Esophagus (tissue), 2 donors: ENCODE measurements around the gene PROSER2. TPM values are rescaled to one million over a fixed set of nuclear protein-coding genes. Genes with fewer than 3 reads are reported as not detected.
"Not testable (repeated sequence)": the region's sequence is repeated elsewhere in the genome, so short reads cannot be mapped to it uniquely, and the experiment has no call there.

ENCODE experiments used
- H3K27ac ChIP-seq, 2 donors: one replicate each; pipeline ENCODE4 v1.5.1; 2013; ENCODE audit warnings: low read depth in 2 of 2, mild to moderate bottlenecking in 2 of 2, inconsistent platforms in 1 of 2, low read length in 1 of 2, moderate library complexity in 1 of 2
- H3K27me3 ChIP-seq, 2 donors: one replicate each; pipeline ENCODE4 v1.6.1; 2013; ENCODE audit warnings: low read length in 2 of 2, control low read depth in 1 of 2, mild to moderate bottlenecking in 1 of 2; ENCODE audit not compliant: insufficient read depth in 2 of 2, control insufficient read depth in 1 of 2
- H3K36me3 ChIP-seq, 2 donors: one replicate each; pipeline ENCODE4 v1.6.1; 2013; ENCODE audit warnings: low read length in 1 of 2; ENCODE audit not compliant: control insufficient read depth in 2 of 2, insufficient read depth in 2 of 2
- H3K4me1 ChIP-seq, 2 donors: one replicate each; pipeline ENCODE4 v1.6.1; 2013; ENCODE audit warnings: low read length in 1 of 2; ENCODE audit not compliant: control insufficient read depth in 2 of 2, insufficient read depth in 2 of 2
- H3K4me3 ChIP-seq, 2 donors: one replicate each; pipeline ENCODE4 v1.5.1; 2013; ENCODE audit warnings: low read length in 2 of 2, mild to moderate bottlenecking in 2 of 2, low read depth in 1 of 2, moderate library complexity in 1 of 2
- H3K9me3 ChIP-seq, 2 donors: one replicate each; pipeline ENCODE4 v1.6.1; 2013; ENCODE audit warnings: mild to moderate bottlenecking in 2 of 2, low read depth in 1 of 2, low read length in 1 of 2, moderate library complexity in 1 of 2; ENCODE audit not compliant: control insufficient read depth in 2 of 2, insufficient read depth in 1 of 2
- WGBS, 2 donors: extraction: QIAGEN DNeasy Blood & Tissue Kit; methylation state at CpG; one replicate each; pipeline ENCODE4 v1.1.7; 2013; 5-methylcytosine and 5-hydroxymethylcytosine counted together
- polyA plus RNA-seq, 2 donors: library from polyadenylated mRNA; stranded (reverse); fragments of 200-250 nt; gene quantifications; one replicate each; pipeline ENCODE4 v1.2.3, GENCODE V29; 2013
- donor health status: healthy with polysubstance abuse.
- donor health status: Bipolar disorder and iron deficiency.

PROSER2 gene
- polyA plus RNA-seq, 2 donors, result 5.2 to 6.8 TPM

DNA sequence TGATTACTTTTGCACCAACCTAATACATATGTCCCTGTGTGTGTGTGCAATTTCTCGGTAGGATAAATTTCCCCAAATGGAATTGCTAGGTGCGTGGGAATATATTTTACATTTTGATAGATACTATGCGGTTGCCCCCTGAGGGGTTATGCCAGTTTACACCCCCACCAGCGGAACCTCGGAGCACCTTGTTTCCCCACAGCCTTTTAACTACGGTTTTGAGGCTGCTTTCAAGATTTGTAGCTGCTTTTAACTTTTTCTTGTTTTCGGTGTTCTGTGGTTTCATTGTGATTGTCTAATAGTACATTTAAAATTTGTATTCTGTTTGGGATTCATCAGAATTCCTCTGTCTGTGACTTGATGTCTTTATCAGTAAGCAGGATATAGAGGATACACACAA, 22.0 kb downstream of the PROSER2 start:
- Histone ChIP-seq H3K9me3 (no peaks in the 10 kb centered on the region), H3K27me3 (no peaks in the 10 kb centered on the region), H3K4me3 (no peak overlapping the region), H3K27ac (no peak overlapping the region), H3K4me1 (no peaks in the 10 kb centered on the region), H3K36me3 (no peaks in the 10 kb centered on the region)
- 84 to 86% methylated on average over 7 of the region's 7 CpGs for WGBS, 2 donors

DNA sequence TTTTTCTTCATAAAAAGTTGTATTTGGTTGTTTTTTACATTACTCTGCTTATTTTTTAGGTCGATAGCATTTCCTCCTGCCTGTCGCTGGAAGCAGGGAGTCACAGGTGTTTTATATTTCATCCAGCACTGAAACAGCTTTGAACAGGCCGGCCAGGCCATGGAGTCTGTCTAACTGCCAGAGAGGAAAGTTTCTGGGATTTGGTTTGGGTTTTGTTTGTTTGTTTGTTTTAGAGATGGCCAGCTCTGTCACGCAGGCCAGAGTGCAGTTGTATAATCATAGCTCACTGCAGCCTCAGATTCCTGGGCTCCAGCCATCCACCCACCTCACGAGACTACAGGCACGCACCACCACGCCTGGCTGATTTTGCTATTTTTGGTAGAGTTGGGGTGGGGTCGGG, 23.4 kb downstream of the PROSER2 start:
- Histone ChIP-seq H3K4me1 (no peaks in the 10 kb centered on the region), H3K4me3 (no peak overlapping the region), H3K9me3 (no peaks in the 10 kb centered on the region), H3K27ac (no peak overlapping the region), H3K36me3 (no peaks in the 10 kb centered on the region), H3K27me3 (no peaks in the 10 kb centered on the region)
- 77 to 80% methylated on average over 8 of the region's 8 CpGs for WGBS, 2 donors

DNA sequence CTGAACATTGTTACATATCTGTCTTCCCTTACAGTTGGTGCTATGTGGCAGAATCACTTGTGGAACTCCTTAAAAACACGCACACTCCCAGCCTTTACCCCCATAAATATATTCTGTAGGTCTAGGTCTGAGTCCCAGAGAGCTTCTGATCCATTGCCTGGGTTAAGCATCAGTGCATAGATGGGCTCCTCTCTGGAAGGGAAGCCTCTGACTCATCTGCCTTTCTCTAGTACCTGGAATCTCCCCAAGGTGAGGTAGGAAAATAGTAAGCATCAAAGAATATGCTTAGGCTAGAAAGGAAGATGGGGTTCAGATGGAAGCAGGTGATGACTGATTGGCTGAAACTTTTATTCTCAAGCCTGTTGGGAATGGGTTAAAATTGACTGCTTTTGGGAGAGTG, 26.1 kb downstream of the PROSER2 start:
- Histone ChIP-seq H3K4me1 (no peaks in the 10 kb centered on the region), H3K27me3 (no peaks in the 10 kb centered on the region), H3K4me3 (no peak overlapping the region), H3K36me3 (no peaks in the 10 kb centered on the region), H3K9me3 (no peaks in the 10 kb centered on the region), H3K27ac (no peak overlapping the region)
- WGBS, 2 donors, result 78 to 98% methylated on average over 1 of the region's 1 CpG

DNA sequence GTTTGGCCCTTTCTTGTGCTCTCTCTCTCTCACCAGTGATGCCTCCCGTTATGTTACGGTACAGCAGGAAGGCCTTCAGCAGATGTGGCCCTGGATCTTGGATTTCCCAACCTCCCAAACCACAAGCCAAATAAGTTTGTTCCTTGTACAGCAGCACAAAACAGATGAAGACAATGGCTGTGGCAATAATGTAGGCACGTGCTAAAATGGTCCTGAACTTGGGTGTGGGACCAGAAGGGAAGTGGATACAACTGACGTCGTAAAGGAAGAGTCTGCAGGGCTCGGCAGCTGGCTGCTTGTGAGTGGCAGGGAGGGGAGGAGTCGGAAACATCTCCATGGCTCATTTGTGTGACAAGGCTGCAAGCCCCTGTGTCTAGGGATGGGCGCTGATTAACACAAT, 26.8 kb downstream of the PROSER2 start:
- Histone ChIP-seq H3K36me3 (no peaks in the 10 kb centered on the region), H3K4me1 (no peaks in the 10 kb centered on the region), H3K9me3 (no peaks in the 10 kb centered on the region), H3K27ac (no peak overlapping the region), H3K27me3 (no peaks in the 10 kb centered on the region), H3K4me3 (no peak overlapping the region)
- 83 to 87% methylated on average over 8 of the region's 8 CpGs for WGBS, 2 donors

DNA sequence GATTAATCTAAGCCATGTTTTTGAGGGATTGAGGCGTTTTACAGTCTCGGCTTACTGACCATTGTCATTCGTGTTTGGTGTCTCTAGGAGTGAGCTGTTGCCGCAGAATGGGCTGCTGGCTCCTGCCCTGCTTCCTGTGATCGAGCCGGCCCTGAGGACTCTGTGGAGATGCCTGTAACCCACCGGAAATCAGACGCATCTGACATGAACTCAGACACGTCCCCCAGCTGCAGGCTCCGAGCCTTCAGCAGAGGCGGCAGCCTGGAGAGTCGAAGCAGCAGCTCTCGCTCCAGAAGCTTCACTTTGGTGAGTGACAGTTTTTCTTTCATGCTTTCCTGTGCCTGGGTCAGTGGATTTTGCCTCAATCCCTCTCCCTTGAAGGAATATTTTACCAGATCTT, 28.8 kb downstream of the PROSER2 start:
- WGBS, 2 donors, result 88 to 91% methylated on average over 13 of the region's 13 CpGs

DNA sequence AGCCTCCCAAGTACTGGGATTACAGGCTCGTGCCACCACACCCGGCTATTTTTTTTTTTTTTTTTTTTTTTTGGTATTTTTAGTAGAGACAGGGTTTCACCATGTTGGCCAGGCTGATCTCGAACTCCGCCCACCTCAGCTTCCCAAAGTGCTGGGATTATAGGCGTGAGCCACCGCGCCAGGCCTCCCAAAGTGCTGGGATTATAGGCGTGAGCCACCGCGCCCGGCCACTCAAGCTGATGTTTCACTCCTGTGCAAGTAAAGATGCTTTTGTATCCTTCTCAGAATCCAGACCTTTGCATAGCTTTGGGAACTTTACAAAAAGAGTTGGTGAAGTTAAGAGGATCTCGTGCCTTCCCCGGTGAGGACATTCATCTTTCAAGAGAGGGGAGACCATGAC, 29.5 kb downstream of the PROSER2 start:
- H3K27me3 ChIP-seq, H3K9me3 ChIP-seq, H3K4me1 ChIP-seq, H3K27ac ChIP-seq, H3K36me3 ChIP-seq, H3K4me3 ChIP-seq: not testable (repeated sequence)
- WGBS, 2 donors, result 96 to 98% methylated on average over 13 of the region's 13 CpGs

More for the DNA sequence above, 28.8 kb downstream of the PROSER2 start:
- Histone ChIP-seq H3K4me1 (no peaks in the 10 kb centered on the region), H3K27me3 (no peaks in the 10 kb centered on the region), H3K27ac (no peak overlapping the region), H3K4me3 (no peak overlapping the region), H3K36me3 (no peaks in the 10 kb centered on the region), H3K9me3 (no peaks in the 10 kb centered on the region)

DNA sequence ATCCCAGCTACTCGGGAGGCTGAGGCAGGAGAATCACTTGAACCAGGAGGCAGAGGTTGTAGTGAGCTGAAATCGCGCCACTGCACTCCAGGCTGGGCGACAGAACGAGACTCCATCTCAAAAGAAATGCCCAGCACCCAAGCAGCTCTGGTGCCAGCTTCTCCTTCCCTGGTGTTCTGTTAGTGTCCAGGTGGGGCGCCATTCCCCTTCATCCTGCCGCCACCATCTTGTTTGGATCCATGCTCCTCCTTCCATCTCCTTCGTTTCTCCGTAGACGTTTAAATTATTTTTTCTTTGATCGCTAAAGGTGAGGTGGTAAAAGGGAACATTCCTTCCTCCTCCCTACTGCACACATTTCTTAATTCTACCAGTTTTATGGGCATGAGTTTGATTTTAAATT, 30.3 kb downstream of the PROSER2 start:
- H3K36me3 ChIP-seq, result no peaks in the 10 kb centered on the region
- 95 to 98% methylated on average over 11 of the region's 11 CpGs for WGBS, 2 donors
- no peaks in the 10 kb centered on the region for H3K4me1 ChIP-seq
- H3K27me3 ChIP-seq, result no peaks in the 10 kb centered on the region
- no peak overlapping the region for H3K27ac ChIP-seq
- H3K9me3 ChIP-seq, result no peaks in the 10 kb centered on the region
- no peak overlapping the region for H3K4me3 ChIP-seq

DNA sequence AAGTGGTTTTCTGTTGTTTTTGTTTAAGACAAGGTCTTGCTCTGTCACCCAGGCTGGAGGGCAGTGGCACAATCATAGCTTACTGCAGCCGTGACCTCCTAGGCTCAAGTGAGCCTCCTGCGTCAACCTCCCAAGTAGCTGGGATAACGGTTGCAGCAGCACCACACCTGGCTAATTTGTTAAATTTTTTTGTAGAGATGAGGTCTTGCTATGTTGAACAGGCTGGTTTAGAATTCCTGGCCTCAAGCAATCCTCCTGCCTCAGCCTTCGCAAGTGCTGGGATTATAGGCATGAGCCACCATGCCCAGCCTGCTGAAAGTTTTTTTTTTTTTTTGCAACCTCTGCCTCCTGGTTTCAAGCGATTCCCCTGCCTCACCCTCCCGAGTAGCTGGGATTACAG, 31.1 kb downstream of the PROSER2 start:
- 91 to 93% methylated on average over 6 of the region's 6 CpGs for WGBS, 2 donors
- Histone ChIP-seq H3K9me3 (no peaks in the 10 kb centered on the region), H3K4me3 (no peak overlapping the region), H3K27ac (no peak overlapping the region), H3K4me1 (no peaks in the 10 kb centered on the region), H3K27me3 (no peaks in the 10 kb centered on the region), H3K36me3 (no peaks in the 10 kb centered on the region)

DNA sequence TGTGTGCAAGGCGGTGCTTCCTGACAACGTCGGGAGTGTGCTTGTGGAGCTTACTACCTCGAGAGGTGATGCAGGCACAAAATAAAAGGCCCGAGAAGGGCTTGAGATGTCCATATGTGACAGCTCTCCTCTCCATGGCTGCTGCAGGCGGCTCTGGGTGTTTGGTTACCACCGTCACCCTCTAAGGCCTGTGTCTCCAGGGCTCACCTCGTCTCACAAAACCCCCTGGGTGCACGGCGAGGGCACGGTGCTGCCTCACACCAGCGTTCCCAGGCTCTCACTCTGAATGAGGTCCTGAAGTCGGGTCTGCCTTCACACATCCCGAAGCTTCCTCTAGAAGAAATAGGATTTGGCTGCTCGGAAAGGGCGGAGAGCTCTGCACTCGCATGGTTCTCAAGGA, 32.9 kb downstream of the PROSER2 start:
- no peak overlapping the region for H3K27ac ChIP-seq
- WGBS, 2 donors, result 87 to 90% methylated on average over 17 of the region's 17 CpGs
- no peaks in the 10 kb centered on the region for H3K4me1 ChIP-seq
- no peaks in the 10 kb centered on the region for H3K27me3 ChIP-seq
- peaks cover 0 to 3% of the 10 kb centered on the region in 2 donors for H3K36me3 ChIP-seq
- no peak overlapping the region for H3K4me3 ChIP-seq
- no peaks in the 10 kb centered on the region for H3K9me3 ChIP-seq

DNA sequence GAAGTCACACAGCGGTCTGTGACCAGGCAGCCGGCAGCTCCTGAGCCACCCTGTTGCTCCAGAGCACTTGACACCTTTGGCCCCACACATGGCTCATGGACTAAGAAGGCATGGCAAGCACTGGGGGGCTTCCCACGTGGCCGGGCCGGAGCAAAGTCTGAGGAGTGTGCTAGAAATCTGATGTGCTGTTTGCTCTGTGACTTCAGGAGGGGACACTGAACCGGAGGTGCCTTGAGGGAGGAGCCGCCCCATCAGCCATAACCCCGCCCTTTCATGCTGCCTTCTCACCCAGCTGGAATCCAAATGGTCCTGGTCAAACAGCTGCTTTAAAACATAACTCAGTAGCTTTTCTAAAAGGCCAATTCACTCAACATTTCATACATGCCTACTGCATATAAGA, 33.5 kb downstream of the PROSER2 start:
- Histone ChIP-seq H3K36me3 (peaks cover 0 to 6% of the 10 kb centered on the region in 2 donors), H3K9me3 (no peaks in the 10 kb centered on the region), H3K27ac (no peak overlapping the region), H3K4me1 (no peaks in the 10 kb centered on the region), H3K27me3 (no peaks in the 10 kb centered on the region), H3K4me3 (no peak overlapping the region)
- 81 to 89% methylated on average over 8 of the region's 8 CpGs for WGBS, 2 donors
